ENCODE measurements around the gene GLYR1. TPM values are rescaled to one million over a fixed set of nuclear protein-coding genes. Genes with fewer than 3 reads are reported as not detected.

GLYR1 gene
- total and polyA plus RNA-seq, 2 donors (not counting 1 experiment from before 2014, with no cell fraction given) = 34.0 to 137 TPM

- Mint-ChIP-seq H3K27ac (no peak overlapping the region), H3K4me3 (no peak overlapping the region), H3K27me3 (no peaks in the 10 kb centered on the region), H3K9me3 (ENCODE audit: insufficient read depth) (no peaks in the 10 kb centered on the region), H3K4me1 (no peaks in the 10 kb centered on the region)
- Histone ChIP-seq H3K9ac (ENCODE audit: low read length) (no peak overlapping the region), H3K4me2 (replicated peaks; ENCODE audit: low read depth, low read length, poor library complexity, severe bottlenecking) (no peak overlapping the region), H4K20me1 (ENCODE audit: control insufficient read depth, insufficient read depth, low read length, poor library complexity, severe bottlenecking) (no peaks in the 10 kb centered on the region), H3K79me2 (ENCODE audit: control insufficient read depth, insufficient read depth, low read length) (no peaks in the 10 kb centered on the region), H3K9me3 (ENCODE audit: control extremely low read depth in 1 of 3, control insufficient read depth in 2 of 3, insufficient read depth in 1 of 3, low read length in 2 of 3) (no peaks in the 10 kb centered on the region), H3K36me3 (replicated peaks in 1 of 2; ENCODE audit: control extremely low read depth in 1 of 2, control insufficient read depth in 1 of 2, extremely low read depth in 1 of 2, insufficient read depth in 2 of 2, low read length in 1 of 2) (peaks cover 0 to 13% of the 10 kb centered on the region in 2 experiments), H2AFZ (ENCODE audit: insufficient read depth, low read depth, low read length, poor library complexity, severe bottlenecking) (no peak overlapping the region), H3K27ac (ENCODE audit: low read length in 2 of 2) (no peak overlapping the region), H3K4me1 (ENCODE audit: control insufficient read depth in 2 of 2, insufficient read depth in 2 of 2, low read length in 2 of 2) (no peaks in the 10 kb centered on the region), H3K4me3 (ENCODE audit: control extremely low read depth in 1 of 5, extremely low read depth in 1 of 5, insufficient read depth in 1 of 5, low read depth in 2 of 5, low read length in 4 of 5) (no peak overlapping the region), H3K27me3 (replicated peaks in 1 of 4; ENCODE audit: control extremely low read depth in 1 of 4, control insufficient read depth in 3 of 4, insufficient read depth in 4 of 4, low read length in 3 of 4) (no peaks in the 10 kb centered on the region)
- ATAC-seq (ENCODE audit: low read depth) (no peak), DNase-seq (no peak)
- TF ChIP-seq CTCF (IDR thresholded peaks at IDR 0.05) (no peak), EZH2 (IDR thresholded peaks at IDR 0.05; ENCODE audit: borderline replicate concordance, insufficient read depth, low read depth, low read length, poor library complexity, severe bottlenecking) (no peak)
- CTCF ChIA-PET = no interaction called here
- POLR2A ChIA-PET = no interaction called here
- WGBS (ENCODE audit: insufficient coverage) = 97% methylated on average over 7 of the region's 9 CpGs
- intact Hi-C loops (cut with micrococcal nuclease) = no loop called here
These were observed 41.5 kb upstream of the GLYR1 start for GRCh38 chr16:4888428-4889135.

GRCh38 chr16:4886151-4886550 is 39.1 kb upstream of the GLYR1 start:
- Histone ChIP-seq H3K79me2 (ENCODE audit: control insufficient read depth, insufficient read depth, low read length) (no peaks in the 10 kb centered on the region), H2AFZ (ENCODE audit: insufficient read depth, low read depth, low read length, poor library complexity, severe bottlenecking) (no peak overlapping the region), H3K4me3 (ENCODE audit: control extremely low read depth in 1 of 5, extremely low read depth in 1 of 5, insufficient read depth in 1 of 5, low read depth in 2 of 5, low read length in 4 of 5) (no peak overlapping the region), H3K9ac (ENCODE audit: low read length) (no peak overlapping the region), H3K27me3 (replicated peaks in 1 of 4; ENCODE audit: control extremely low read depth in 1 of 4, control insufficient read depth in 3 of 4, insufficient read depth in 4 of 4, low read length in 3 of 4) (no peaks in the 10 kb centered on the region), H3K4me1 (ENCODE audit: control insufficient read depth in 2 of 2, insufficient read depth in 2 of 2, low read length in 2 of 2) (no peaks in the 10 kb centered on the region), H3K4me2 (replicated peaks; ENCODE audit: low read depth, low read length, poor library complexity, severe bottlenecking) (no peak overlapping the region), H3K9me3 (ENCODE audit: control extremely low read depth in 1 of 3, control insufficient read depth in 2 of 3, insufficient read depth in 1 of 3, low read length in 2 of 3) (no peaks in the 10 kb centered on the region), H4K20me1 (ENCODE audit: control insufficient read depth, insufficient read depth, low read length, poor library complexity, severe bottlenecking) (no peaks in the 10 kb centered on the region), H3K27ac (ENCODE audit: low read length in 2 of 2) (no peak overlapping the region), H3K36me3 (replicated peaks in 1 of 2; ENCODE audit: control extremely low read depth in 1 of 2, control insufficient read depth in 1 of 2, extremely low read depth in 1 of 2, insufficient read depth in 2 of 2, low read length in 1 of 2) (peaks cover 0 to 20% of the 10 kb centered on the region in 2 experiments)
- Mint-ChIP-seq H3K4me1 (no peaks in the 10 kb centered on the region), H3K4me3 (no peak overlapping the region), H3K27me3 (no peaks in the 10 kb centered on the region), H3K27ac (no peak overlapping the region), H3K9me3 (ENCODE audit: insufficient read depth) (no peaks in the 10 kb centered on the region)
- no peak for ATAC-seq (ENCODE audit: low read depth)
- 100% methylated on average over 5 of the region's 5 CpGs for WGBS (ENCODE audit: insufficient coverage)
- ChIA-PET POLR2A (no interaction called here), CTCF (no interaction called here)
- intact Hi-C loops (cut with micrococcal nuclease) = no loop called here
- no peak for TF ChIP-seq EZH2 (IDR thresholded peaks at IDR 0.05; ENCODE audit: borderline replicate concordance, insufficient read depth, low read depth, low read length, poor library complexity, severe bottlenecking)
- no peak for TF ChIP-seq CTCF (IDR thresholded peaks at IDR 0.05)
- no peak for DNase-seq

All from B cell (primary cell).